GM18907 (cell line): ENCODE data around the gene ANKRD9.
"Not testable (repeated sequence)": the region's sequence is repeated elsewhere in the genome, so short reads cannot be mapped to it uniquely, and the experiment has no call there.

Experiments
- ATAC-seq: cut with Tn5 transposase; IDR thresholded peaks from one replicate; pipeline ENCODE4 v1.9.1; 2021; ENCODE audit warnings: mild to moderate bottlenecking, moderate library complexity; ENCODE audit not compliant: unreplicated experiment

ANKRD9 gene

DNA sequence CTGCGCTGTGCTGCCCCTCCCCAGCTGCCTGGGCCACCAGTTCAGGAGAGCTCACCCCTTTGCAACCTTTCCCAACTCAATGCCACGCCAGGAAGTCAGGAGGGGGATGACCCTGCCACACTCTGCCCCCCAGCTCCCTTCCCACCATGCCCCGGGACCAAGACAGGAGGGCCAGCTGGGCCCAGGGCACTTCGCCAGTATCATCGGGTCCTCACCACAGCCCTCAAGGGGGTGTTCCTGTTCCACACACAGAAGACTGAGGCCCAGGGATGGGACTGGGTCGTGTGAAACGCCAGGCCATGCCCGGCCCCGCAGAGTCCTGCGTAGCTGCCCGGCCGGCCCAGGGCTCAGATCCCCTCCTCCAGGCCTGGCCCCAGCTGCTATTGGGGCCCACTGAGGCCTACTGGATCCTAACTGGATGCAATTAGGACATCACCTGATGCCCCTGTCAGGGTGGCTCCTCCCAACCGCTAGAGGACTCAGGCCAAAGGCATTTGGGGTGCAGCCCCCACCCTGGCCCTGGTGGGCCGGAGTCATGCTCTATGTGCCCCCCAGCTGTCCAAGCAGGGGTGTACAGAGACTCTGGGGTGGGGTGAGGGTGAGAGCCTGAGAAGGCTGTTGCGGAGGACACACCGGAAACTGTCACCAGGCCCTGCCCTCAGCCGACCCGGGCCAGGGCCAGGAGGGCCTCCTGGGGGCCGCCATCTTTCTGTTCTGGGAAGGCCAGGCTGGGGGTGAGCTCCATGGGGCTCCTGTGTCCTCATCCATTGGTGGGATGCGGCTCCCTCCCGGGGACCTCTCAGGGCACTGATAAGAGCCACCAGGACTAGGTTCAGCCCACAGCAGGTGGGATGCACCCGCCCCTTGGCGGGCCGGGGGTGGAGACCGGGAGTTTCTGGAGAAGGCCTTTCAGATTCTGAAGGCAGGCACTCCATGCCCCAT, 29.3 kb upstream of the ANKRD9 start:
- ATAC-seq: no peak

DNA sequence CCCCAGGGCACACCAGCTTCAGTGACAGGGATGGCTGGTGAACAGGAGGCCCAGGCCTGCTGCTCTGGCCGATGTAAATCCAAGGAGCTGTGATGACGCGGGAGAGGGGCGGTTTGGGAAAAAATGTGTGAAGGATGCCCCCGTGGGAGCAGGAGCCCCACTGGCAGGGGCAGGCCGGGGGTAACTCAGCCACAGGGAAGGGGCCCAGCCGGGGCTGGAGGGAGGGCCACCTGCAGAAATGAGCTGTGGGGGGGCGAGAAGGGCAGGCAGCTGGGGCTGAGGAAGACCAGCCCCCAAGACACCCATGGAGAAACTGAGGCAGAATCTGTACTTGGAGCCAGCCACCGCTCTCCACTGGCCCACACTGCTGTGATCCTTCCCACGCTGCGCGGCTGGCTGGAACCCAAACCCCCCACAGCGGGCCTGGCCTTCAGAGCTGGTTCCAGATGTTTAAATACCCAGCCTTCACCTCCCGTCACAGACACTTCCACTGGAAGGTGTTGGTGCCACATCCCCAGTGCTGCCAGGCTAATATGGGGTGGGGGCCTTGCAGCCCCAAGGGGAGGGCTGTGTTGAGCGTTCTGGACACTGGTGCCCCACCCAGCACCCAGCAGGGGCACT, 28.5 kb upstream of the ANKRD9 start:
- ATAC-seq: no peak

DNA sequence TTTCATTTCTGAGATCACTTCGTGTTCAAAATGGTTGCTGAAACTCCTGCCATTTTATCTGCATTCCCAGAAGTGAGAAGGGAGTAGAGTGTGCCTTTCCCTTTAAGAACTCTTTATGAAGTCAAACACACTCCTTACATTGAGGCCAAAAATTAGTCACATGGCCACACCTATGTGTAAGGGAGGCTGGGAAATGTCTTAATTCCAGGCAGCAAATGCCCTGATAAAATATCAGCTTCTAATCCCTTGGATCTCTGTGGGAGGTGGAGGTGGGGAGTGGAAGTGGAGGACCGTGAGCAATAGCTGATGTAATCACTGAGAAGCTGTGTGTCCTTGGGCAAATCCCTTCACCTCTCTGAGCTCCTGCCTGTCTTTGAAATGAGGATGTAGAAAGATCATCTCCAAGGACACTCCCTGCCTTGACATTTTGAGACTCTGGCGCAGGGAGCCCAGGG, 22.7 kb upstream of the ANKRD9 start:
- ATAC-seq: no peak

DNA sequence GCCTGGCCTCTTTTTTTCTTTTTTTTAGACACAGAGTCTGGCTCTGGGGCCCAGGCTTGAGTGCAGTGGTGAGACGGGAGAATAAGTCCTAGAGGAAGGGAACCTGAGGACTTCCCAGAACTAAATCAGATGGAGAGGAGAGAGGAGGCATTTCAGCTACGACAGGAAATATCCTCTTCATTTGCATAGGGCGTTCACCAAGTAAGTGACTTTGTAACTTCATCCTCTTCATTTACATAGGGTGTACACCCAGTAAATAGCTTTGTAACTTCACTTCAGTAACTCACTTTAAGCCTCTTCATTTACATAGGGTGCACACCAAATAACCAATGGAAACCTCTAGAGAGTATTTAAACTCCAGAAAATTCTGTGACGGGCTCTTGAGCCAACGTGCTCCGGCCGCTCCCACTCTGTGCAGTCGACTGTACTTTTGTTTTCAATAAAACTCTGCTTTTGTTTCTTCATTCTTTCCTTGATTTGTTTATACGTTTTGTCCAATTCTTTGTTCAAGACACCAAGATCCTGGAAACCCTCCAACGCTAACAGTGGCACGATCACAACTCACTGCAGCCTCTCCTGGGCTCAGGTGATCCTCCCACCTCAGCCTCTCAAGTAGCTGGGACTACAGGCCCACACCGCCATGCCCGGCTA, 21.4 kb upstream of the ANKRD9 start:
- ATAC-seq: no peak

DNA sequence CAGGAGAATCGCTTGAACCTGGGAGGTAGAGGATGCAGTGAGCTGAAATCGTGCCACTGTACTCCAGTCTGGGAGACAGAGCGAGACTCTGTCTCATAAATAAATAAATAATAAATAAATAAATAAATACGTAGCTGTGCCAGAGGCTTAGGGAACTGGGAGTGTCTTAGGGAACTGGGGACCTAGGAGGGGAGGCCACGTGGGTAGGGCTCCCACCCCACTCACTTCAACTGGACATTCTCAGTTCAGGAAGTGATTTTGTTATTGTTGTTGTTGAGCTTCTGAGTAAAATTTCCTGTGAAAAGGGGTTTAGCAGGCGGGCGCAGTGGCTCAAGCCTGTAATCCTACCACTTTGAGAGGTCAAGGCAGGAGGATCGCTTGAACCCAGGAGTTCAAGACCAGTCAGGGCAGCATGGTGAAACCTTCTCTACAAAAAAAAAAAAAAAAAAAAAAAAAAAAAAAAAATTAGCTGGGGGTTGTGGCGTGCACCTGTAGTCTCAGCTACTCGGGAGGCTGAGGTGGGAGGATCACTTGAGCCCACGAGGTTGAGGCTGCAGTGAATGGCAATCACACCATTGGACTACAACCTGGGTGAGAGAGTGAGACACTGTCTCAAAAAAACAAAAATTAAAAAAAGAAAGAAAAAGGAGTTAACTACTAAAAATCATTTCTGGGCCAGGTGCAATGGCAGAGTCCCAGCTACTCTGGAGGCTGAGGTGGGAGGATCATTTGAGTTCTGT, 19.0 kb upstream of the ANKRD9 start:
- no peak for ATAC-seq

DNA sequence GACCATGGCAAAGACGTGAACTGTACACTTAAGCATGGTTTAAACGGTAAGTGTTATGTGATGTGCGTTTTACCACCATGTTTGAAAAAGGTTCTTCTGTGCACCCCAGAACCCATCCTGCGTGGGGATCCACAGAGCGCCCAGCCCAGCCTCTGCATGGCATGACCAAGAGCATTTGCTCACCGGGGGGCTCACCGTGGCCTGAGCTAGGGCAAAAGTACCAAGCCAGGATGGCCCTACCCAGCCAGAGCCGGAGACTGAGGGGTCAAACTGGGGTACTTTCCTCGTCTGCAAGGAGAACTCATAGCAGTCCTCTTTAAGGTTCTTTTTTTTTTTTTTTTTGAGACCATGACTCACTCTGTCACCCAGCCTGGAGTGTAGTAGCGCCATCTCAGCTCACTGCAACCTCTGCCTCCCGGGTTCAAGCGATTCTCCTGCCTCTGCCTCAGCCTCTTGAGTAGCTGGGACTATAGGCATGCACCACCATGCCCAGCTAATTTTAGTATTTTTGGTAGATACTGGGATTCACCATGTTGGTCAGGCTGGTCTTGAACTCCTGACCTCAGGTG, 16.4 kb upstream of the ANKRD9 start:
- ATAC-seq: no peak

DNA sequence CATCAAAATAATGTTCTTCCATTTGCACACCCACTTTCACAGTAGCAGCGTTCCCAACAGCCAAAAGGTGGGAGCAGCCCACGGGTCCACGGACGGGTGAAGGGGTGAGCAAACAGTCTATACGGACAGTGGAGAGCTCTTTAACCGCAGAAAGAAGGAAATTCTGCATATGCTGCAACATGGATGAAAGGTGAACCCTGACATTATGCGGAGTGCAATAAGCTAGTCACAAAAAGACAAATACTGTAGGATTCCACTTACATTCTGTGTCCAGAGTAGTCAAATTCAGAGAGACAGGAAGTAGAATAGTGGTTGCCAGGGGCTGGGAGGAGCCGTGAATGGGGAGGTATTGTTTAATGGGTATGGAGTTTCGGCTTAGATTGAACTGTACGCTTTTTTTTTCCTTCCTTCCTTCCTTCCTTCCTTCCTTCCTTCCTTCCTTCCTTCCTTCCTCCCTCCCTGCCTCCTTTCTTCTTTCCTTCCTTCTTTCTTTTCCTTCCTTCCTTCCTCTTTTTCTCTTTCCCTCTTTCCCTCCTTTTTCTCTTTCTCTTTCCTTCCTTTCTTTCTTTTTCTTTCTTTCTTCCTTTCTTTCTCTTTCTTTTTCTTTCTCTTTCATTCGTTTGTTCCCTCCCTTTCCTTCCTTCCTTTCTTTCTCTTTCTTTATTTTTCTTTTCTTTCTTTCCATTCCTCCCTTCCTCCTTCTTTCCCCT, 15.8 kb upstream of the ANKRD9 start:
- peak; percentile 38 for ATAC-seq

DNA sequence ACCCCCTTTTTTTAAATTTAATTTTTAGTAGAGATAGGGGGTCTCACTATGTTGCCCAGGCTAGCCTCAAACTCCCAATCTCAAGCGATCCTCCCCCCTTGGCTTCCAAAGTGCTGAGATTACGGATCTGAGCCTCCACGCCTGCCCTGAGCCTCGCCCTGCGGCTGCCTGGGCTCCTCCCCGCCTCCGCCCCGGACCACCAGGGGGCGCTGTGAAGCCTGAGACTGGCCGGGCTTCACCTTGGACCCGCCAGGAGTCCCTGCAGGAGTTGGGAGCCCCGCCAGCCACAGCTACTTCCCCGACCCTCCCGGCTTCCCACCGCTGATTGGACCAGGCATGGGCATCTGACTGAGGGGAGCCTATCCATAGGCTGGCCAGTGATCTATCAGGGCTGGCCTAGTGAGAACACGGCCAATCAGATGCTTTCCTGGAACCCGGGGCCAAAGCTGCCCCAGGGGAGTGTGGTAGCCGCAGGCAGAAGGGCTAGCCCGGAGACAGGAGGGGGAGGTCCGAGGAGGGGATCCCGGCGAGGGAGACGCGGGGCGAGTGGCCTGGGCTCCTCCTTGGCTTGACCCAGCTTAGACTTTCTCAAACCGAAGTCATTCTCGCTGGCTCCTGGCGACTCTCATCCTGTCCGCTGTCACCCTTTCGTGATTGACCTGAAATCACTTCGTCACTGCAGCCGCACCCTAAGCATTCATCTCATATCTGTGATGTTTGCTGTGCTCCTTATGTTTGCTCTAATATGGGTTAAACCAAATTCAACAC, 15.1 kb upstream of the ANKRD9 start:
- peak; percentile 96 for ATAC-seq

DNA sequence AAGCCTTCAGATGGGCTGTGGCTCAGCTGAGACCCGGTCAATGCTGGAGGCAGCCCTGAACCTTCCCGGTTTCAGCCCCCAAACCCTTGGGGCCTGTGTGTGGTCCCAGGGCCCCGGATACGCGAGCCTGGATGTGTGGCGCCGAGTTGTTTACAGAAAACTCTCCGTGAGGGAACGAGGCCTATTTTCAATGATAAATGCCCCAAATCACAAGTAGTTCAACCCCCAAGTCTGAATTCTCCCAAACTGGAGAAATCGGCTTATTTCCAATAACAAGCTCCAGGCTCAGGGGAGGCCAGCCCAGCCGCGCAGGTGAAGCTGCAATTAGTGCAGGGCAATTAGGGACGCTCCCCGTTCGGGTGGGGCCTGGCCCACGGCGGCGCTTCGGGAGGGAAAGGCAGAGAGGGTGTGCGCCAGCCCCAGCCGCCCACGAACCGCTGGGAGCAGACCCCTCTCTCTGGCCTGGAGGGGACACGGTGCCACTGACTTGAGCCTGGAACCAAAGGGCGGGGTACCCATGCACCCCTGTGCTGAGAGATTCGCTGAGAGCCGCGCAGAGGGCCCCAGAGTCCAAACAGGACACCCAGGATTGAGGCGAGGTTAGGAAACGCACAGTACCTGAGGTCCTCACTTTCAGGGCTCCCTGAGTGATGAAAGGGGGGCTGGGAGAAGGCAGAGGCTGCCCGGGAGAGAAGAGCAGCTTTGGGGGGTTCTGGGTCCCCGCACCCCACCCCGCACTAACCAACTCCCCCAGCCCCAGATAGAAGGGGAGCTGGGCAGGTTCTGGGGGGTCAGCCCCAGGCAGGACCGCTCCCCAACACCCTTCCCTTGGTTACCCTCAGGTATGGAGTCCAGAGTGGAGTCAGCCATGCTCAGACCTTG, 14.2 kb upstream of the ANKRD9 start:
- peak; percentile 14 for ATAC-seq

DNA sequence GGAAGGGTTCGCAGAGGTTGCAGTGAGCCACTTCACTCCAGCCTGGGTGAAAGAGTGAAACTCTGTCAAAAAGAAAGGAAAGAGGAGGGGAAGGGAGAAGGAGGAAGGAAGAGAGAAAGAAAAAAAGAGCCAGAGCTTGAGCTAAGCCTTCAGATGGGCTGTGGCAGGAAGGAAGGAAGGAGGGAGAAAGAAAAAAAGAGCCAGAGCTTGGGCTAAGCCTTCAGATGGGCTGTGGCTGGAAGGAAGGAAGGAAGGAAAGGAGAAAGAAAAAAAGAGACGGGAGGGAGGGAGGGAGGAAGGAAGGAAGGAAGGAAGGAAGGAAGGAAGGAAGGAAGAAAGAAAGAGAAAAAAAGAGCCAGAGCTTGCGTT, 13.6 kb upstream of the ANKRD9 start:
- ATAC-seq: no peak

DNA sequence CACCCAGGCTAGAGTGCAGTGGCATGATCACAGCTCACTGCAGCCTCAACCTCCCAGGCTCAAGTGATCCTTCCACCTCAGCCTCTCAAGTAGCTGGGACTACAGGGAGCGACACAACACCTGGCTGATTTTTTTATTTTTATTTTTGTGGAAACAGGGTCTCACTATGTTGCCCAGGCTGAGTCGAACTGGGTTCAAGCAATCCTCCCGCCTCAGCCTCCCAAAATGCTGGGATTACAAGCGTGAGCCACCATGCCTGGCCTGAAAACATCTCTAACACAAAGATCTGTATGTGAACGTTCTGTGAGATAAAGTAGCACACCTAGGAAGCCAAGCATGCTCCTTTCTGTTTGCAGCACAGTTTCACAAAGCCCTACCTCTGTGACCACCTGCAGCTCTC, 10.1 kb upstream of the ANKRD9 start:
- not testable (repeated sequence) for ATAC-seq

DNA sequence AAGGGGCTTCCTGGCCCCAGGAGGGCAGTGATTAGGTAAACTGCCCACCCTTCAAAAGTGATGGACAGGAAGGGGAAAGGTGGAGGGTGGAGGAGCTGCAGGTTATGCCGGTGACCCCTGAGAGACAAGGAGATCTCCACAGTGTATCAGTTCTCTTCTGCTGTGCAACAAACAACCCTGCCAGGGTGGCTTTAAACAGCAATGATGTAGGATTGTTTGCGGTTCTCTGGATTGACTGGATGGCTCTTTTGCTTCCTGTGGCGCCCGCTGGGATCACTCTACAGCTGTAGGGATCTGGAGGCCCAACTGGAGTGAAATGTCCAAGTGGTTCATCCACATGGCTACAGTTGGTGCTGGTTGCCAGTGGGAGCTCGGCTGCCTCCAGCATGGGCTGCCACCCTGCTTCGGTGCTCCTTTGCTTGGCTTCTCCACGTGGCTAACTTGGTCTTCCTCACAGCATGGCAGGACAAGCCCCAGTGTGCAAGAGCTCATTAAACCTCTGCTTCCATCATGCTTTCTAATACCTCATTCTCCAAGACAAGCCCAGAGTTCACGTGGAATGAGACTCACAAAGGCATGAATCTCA, 8.6 kb upstream of the ANKRD9 start:
- ATAC-seq: no peak

DNA sequence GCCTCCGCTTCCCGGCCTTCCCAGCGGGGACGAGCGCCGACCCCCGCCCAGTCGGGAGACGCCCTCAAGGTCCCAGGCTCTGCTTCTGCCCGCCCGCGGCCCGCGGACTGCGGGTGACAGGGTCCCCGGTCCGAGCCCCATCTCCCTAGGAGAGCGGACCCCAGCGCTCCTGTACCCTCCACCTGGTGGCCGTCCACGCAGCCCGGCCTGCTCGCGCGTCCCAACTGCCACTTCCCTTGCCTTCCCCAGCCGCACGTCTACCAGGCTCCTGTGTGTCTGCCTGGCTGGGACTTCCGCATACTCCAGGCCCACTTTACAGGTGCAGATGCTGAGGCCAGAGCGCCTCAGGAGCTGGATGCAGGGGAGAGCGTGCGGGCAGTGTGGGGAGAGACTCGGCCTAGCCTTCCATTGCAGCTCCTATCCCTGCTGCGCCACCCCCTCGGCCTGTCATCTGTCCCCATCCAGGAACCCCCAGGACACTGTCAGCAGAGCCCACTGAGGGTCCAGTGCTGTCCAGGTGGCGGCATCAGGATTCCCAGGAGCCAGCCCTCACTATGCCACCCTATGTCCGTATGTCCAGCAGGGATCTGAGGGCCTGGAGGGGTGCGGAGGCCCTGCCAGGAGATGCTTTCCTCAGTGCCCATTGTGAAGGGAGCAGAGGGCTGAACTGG, 8.0 kb upstream of the ANKRD9 start:
- ATAC-seq: no peak

DNA sequence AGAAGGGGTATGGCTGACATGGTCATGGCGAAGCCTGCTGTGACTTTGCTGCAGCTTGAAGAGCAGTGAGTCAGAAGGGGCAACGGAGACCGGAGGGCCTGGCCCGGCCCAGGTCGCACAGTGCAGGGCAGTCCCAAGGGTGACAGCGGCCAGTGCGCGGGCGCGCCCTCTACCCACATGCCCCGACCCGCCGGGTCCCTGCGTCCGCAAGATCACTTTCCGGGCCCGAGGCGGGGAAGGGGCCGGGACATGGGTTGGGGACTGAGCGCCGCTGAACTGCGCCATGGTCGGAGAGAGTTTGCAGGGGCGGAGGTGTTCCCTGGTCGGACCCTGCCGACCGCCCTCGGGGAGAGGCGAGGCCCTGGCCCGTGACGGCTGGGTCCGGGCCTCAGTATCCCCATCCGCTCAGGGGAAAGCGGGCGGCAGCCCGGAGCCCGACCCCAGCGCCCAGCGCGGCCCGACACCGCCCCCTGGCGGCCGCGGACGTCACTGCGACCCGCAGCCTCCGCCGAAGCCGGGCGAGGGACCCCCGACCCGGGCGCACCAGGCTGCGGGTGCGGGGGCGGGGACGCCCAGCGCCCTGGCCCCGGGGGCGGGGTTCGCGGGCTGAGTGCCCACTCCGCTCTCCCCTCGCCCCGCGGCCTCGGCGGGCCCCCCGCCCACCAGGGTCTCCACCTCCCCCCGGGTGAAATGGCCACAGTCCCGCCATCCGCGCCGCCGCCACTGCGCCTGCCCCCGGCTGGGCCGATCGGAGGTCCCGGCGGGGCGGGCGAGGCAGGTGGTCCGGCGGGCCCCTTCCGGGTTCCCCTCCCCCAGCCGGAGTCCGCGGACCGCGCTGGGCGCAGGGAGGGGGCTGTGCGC, 7.2 kb upstream of the ANKRD9 start:
- ATAC-seq: peak; percentile 42

DNA sequence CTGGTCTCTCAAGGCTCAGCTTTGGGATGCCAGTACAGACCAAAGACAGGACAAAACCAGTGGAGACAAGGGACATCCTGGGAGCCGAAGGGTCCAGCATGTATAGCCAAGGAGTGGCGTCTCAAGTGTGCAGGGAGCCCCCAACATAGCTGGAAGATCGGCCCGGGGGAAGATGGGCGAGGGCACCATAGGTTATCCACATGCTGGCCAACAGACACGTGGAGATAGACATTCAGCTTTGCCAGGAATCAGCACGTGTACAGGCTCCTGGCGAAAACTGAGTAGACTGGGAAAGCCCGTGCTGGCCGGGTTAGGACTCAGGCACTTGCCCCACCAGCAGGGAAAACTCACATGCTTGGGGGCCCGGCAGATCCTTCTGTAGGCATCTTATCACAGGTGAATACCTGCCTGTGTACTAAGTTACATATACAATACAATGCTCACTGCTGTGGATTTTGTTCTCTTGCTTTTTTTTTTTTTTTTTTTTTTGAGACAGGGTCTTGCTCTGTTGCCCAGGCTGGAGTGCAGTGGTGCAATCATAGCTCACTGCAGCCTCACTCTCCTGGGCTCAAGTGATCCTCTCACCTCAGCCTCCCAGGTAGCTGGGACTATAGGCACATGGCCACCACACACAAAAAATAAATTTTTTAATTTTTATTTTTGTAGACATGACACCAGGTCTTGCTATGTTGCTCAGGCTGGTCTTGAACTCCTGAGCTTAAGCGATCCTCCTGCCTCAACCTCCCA, 5.6 kb upstream of the ANKRD9 start:
- ATAC-seq: no peak
